Measurements from ENCODE around the gene BRI3.
"Not testable (repeated sequence)": the region's sequence is repeated elsewhere in the genome, so short reads cannot be mapped to it uniquely, and the experiment has no call there.

BRI3 gene

DNA sequence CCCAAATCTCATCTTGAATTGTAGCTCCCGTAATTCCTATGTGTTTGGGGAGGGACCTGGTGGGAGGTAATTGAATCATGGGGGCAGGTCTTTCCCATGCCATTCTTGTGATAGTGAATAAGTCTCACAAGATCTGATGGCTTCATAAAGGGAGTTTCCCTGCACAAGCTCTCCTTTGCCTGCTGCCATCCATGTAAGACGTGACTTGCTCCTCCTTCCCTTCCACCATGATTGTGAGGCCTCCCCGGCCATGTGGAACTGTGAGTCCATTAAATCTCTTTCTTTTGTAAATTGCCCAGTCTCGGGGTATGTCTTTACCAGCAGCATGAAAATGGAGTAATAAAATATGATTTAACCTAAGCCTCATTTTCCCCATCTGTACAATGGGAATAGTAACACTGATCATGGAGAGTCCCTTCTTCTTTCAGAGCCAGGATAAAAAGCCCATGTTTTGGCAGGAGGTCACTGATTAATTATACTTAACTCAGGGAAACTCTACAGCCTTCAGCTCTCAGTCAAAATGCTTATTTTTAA lies 34.6 kb downstream of the BRI3 start:
- DNase-seq = not testable (repeated sequence)

DNA sequence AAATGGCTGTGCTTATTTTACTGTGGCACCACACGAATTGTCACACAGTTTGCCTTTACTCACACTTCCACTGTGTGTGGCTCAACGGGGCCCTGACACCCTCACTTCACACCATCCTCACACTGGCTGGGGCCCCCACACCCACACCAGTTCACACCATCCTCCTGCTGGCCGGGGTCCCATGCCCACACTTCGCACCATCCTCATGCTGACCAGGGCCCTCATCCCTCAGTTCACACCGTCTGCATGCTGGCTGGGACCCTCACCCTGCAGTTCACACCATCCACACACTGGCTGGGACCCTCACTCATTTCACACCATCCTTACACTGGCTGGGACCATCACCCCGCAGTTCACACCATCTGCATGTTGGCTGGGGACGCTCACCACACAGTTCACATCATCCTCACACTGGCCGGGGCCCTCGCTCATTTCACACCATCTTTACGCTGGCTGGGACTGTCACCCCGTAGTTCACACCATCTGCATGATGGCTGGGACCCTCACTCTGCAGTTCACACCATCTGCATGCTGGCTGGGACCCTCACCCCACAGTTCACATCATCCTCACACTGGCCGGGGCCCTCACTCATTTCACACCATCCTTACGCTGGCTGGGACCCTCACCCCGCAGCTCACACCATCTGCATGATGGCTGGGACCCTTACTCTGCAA lies 36.0 kb downstream of the BRI3 start:
- DNase-seq = no peak

DNA sequence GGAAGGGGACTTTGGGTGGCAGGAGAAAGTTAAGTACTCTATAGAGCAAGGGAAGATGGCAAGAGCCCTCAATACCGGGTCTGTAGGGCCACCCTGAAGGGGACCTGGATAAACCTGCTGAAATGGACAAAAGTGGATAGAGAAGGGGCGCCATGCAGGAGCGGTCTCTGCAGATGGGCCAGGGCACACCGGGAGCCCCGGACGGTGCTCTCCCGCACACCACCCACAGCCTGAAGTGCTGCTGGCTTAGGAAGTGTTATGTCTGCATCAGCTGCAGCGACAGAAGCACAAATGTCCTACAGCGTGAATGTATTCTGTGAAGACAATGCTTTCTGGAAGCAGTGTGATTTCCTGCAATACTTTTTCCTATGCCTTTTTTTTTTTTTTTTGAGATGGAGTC lies 37.7 kb downstream of the BRI3 start:
- no peak for DNase-seq

DNA sequence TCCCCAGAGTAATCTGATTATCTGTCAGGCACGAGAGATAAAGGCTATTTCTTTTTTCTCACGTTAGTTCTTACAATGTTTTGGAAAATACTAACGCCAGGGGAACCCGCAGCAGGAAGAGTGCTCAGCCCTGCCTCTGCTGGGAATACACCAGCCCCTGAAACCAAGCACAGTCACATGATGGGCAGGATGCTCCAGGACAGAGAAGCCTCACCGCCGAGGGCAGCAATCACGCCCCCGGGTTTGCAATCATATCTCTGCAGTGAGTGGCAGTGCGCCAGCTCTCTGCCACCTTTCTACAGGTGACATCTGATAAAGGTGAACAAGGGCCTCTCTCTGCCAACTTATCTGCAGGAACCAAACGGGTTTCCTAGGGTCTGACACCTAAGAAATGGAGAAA lies 39.8 kb downstream of the BRI3 start:
- no peak for DNase-seq

- DNase-seq = no peak
These were observed 41.1 kb downstream of the BRI3 start for GRCh38 chr7:98322331-98323270.

DNA sequence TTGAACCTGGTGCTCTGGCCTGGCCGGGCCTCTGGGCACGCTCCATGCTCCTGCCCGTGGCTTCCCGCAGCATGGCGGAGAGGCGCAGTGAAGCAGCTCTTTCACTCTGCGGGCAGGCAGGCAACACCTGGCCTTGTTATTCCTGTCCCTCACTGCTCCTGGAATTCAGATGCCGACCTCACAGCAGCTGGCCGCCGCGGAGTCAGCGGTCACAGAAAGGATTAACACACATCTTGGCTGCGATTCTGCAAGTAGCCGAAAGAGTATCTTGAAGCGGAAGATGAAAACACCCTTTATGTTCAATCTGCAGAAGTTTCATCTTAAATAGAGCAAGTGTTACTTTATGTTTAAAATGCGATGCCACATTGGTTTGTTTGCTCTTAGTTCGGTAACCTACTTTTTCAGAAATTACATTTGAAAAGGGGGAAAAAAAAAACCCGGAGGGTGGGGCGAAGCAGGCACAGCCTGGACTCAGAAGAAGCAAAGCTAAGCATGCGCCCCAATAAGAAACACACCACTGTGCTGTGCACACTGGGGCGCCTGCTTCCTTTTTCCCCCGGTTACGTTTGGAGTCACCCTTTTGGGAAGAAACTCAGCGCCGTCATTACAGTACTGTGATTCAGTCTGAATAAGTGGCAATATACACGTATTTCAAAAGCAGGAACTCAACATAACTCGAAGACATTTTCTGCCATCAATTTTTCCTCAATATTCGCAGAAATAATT lies 42.3 kb downstream of the BRI3 start:
- DNase-seq = no peak

GRCh38 chr7:98324782-98325181 lies 43.3 kb downstream of the BRI3 start:
- no peak for DNase-seq

GRCh38 chr7:98329100-98329790 lies 47.8 kb downstream of the BRI3 start:
- no peak for DNase-seq

DNA sequence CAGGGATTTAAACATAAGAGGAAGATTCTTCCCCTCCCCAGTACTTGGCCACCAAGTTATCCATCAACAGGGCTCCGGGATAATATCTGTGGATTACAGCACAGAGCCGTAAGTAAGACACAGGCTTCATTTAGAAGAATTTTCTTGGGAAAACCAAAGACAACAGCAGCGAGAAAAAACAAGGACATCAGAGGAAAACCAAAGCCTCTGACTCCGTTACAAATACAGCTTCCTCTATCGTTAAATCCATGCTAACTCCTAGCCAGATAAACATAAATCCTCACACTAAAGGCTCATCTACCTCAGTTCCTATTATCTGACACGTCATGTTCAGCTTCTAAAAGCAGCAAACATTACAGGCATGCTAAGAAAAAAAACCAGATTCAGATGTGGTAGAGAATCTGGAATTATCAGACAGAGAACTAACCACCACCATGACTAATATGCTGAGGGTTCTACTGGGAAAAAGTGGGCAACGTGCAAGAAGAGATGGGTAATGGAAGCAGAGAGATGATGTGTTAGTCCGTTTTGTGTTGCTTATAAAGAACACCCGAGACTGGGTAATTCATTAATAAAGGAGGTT lies 48.4 kb downstream of the BRI3 start:
- no peak for DNase-seq

DNA sequence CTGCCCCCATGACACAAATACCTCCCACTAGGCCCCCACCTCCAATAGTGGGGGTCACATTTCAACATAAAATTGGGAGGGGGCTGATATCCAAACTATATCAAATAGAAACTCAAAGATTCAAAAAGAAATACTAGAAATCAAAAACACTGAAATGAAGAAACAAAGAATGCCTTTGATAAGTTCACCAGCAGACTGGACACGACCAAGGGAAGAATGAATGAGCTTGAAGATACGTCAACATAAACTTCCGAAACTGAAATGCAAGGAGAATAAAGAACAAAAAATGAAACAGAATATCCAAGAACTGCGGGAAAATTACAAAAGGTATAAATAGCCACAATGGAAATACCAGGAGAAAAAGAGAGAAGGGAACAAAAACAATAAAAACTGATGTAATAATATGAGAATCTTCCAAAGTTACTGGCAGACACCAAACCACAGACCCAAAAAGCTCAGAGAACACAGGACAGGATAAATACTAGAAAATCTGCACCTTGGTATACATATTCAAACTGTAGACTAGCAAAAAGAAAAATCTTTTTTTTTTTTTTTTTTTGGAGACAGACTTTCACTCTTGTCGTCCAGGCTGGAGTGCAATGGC lies 49.5 kb downstream of the BRI3 start:
- DNase-seq = no peak

DNA sequence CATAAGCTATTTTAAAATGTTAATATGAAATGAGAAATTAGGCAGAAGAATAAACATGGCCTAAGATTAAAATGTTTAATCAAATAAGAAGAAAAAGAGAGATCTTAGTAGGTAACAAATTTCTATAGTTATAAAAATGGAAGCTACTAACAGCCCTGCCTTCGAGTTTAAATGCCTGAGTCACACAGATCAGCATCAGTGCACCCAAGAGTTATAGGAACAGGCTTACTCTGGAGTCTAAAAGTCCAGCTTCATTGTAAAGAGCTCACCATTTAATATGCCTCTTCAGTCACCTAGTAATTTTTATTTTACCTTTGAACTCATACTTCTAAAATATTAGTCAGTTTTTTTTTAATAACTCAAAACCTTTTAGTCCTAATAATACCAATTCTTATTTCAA lies 52.6 kb downstream of the BRI3 start:
- no peak for DNase-seq

DNA sequence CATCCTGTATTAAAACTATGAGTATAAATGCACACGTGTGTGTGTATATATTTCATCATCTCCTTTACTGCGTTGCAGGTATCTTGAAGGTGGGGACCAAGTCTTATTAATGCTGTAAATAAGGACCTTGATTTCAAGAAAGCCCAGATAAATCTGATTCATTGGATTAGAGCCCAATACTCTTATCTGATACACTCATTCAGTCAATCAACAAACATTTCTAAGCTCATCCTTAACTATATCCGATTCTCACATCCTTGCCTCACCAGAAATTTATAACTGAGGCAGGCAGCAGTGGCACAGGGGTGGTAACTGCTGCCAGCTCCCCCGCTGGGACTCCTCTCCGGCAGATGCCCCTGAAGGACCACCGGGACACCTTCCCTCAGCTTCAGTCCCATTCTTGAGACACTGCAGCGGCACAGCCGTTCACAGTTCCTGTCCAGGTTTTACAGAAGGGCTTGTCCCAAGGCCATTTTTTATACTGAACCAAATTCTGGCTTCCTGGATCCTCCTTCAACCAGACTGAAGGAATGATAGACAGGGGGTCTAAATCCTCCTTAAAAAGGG lies 54.0 kb downstream of the BRI3 start:
- DNase-seq = no peak

DNA sequence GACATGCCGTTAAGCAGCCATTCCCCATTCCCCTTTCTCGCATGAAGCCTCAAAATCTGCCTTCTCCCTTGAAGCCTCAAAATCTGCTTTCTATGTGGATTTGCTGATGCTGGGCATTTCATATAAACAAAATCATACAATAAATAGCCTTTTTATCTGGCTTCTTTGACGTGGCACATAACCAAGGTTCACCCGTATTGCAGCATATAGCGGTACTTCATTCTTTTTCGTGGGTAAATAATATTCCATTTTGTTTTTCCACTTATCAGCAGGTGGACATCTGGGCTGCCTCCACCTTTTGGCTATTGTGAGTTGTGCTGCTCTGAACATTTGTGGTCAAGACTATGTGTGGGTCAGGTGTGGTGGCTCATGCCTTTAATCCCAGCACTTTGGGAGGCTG lies 57.0 kb downstream of the BRI3 start:
- DNase-seq = no peak

DNA sequence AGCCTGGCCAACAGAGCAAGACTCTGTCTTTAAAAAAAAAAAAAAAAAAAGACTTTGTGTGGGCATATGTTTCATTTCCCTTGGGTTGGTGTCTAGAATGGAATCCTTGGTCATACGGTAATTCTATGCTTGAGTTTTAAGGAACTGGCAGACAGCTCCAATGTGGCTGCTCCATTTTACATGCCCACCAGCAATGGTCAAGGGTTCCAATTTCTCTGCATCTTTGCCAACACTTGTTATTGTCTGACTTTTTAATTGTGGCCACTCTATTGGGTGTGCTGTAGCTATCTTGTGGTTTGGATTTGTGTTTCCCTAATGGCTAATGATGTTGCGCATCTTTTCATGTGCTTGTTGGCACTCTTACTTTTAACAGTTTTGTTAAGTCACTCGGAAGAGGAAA lies 57.6 kb downstream of the BRI3 start:
- no peak for DNase-seq

DNA sequence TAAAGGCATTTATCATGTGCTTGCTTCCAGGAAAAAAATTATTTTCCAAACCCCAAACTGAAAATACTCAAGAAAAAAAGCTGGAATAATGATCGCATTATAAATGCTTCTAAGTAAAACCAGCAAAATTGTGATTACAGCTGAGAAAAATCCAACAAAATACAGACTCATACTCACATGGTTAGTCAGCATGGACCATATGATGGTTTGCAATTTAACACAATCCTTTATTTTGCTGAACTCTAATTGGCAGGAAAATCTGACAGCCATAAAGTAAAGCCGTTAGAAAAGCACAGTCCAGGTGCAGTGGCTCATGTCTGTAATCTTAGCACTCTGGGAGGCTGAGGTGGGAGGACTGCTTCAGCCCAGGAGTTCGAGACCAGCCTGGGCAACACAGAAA lies 59.6 kb downstream of the BRI3 start:
- no peak for DNase-seq

All from NCI-H774 (cell line).